H1 (cell line): ENCODE measurements around the gene OR11H6. TPM values are rescaled to one million over a fixed set of nuclear protein-coding genes. Genes with fewer than 3 reads are reported as not detected.

Experiments
- CTCF ChIA-PET: fragments of 300-600 bp; sonication (Branson Sonifier 250); formaldehyde crosslinking; loops from one replicate; lab custom pipeline; 2021; ENCODE audit not compliant: partially characterized antibody; lab: Charles Lee
- POLR2A ChIA-PET: fragments of 300-600 bp; sonication (Branson Sonifier 250); formaldehyde crosslinking; loops from one replicate; lab custom pipeline; 2021; ENCODE audit warnings: inconsistent platforms; ENCODE audit not compliant: partially characterized antibody; lab: Charles Lee
- DNase-seq, 2 experiments: peaks; one replicate each; pipeline versions ENCODE4 v3.0.0 to v3.0.0-alpha.2; 2010 to 2022; ENCODE audit warnings: low spot score in 2 of 2, low read depth in 1 of 2, mixed read lengths in 1 of 2
- FAIRE-seq: peaks from 2 replicates; lab custom pipeline; 2011; peaks lifted over from hg19 to GRCh38; lab: Jason Lieb, UNC
- H2AFZ ChIP-seq: 2 replicates; pipeline ENCODE4 v1.8.1; 2012; ENCODE audit warnings: low read length, inconsistent platforms
- H2AK5ac ChIP-seq: 2 replicates; pipeline ENCODE4 v1.6.1; 2013; ENCODE audit warnings: low read depth, low read length
- H2BK120ac ChIP-seq: replicated peaks from 2 replicates; pipeline ENCODE3; 2013; ENCODE audit warnings: low read depth, low read length, inconsistent platforms
- H2BK12ac ChIP-seq: 2 replicates; pipeline ENCODE4 v1.6.1; 2013; ENCODE audit warnings: low read depth, low read length
- H2BK15ac ChIP-seq: 2 replicates; pipeline ENCODE4 v1.6.1; 2013; ENCODE audit warnings: low read length
- H2BK20ac ChIP-seq: 2 replicates; pipeline ENCODE4 v1.6.1; 2013; ENCODE audit warnings: low read length
- H2BK5ac ChIP-seq: 2 replicates; pipeline ENCODE4 v1.6.1; 2013; ENCODE audit warnings: low read depth, low read length
- H3K14ac ChIP-seq: 2 replicates; pipeline ENCODE4 v1.6.1; 2013; ENCODE audit warnings: inconsistent platforms; ENCODE audit not compliant: insufficient read length
- H3K18ac ChIP-seq: 2 replicates; pipeline ENCODE4 v1.6.1; 2013; ENCODE audit warnings: low read length; ENCODE audit errors: extremely low read depth
- H3K23ac ChIP-seq: 2 replicates; pipeline ENCODE4 v1.6.1; 2013; ENCODE audit warnings: inconsistent platforms; ENCODE audit not compliant: insufficient read length
- H3K23me2 ChIP-seq: 2 replicates; pipeline ENCODE4 v1.6.1; 2013; ENCODE audit warnings: low read depth, low read length
- H3K27ac ChIP-seq: 2 replicates; pipeline ENCODE4 v1.6.1; 2011; ENCODE audit warnings: low read depth, low read length, inconsistent platforms
- H3K27me3 ChIP-seq, 4 experiments: replicated peaks in 1 of 4; 1 replicate in 1 of 4; 2 replicates in 3 of 4; pipeline versions ENCODE4 v1.6.1 to v1.8.1; 2011 to 2013; ENCODE audit warnings: low read length in 3 of 4, mild to moderate bottlenecking in 3 of 4, inconsistent platforms in 2 of 4, mixed read lengths in 2 of 4, moderate library complexity in 1 of 4; ENCODE audit not compliant: control insufficient read depth in 3 of 4, insufficient read depth in 3 of 4; ENCODE audit errors: extremely low read depth in 1 of 4
- H3K36me3 ChIP-seq, 4 experiments: 2 replicates each; pipeline versions ENCODE4 v1.6.1 to v1.8.1; 2011 to 2013; ENCODE audit warnings: mild to moderate bottlenecking in 4 of 4, low read length in 3 of 4, moderate library complexity in 2 of 4, control low read depth in 1 of 4, inconsistent platforms in 1 of 4; ENCODE audit not compliant: insufficient read depth in 4 of 4, control insufficient read depth in 2 of 4
- H3K4ac ChIP-seq: replicated peaks from 2 replicates; pipeline ENCODE3; 2013; ENCODE audit warnings: low read length, low read depth, mixed read lengths, inconsistent platforms; ENCODE audit not compliant: insufficient read length
- H3K4me1 ChIP-seq, 4 experiments: replicated peaks in 1 of 4; 1 replicate in 1 of 4; 2 replicates in 3 of 4; pipeline versions ENCODE4 v1.6.1 to v1.8.1; 2011 to 2013; ENCODE audit warnings: low read length in 3 of 4, inconsistent platforms in 2 of 4, mixed read lengths in 1 of 4; ENCODE audit not compliant: insufficient read depth in 4 of 4, control insufficient read depth in 3 of 4
- H3K4me2 ChIP-seq, 2 experiments: 2 replicates each; pipeline versions ENCODE4 v1.6.1 to v1.8.1; 2011 to 2013; ENCODE audit warnings: low read depth in 2 of 2, low read length in 2 of 2, control low read depth in 1 of 2, inconsistent platforms in 1 of 2, mild to moderate bottlenecking in 1 of 2; ENCODE audit not compliant: insufficient read depth in 1 of 2
- H3K4me3 ChIP-seq, 4 experiments: fragments of 200-600, 300-600 bp in 1 of 4; sonication (generic), shearing (Covaris generic), sonication (Bioruptor Twin) in 1 of 4; 2 replicates each; pipeline versions ENCODE4 v1.5.1 to v1.8.1; 2011 to 2016; ENCODE audit warnings: low read length in 4 of 4, low read depth in 3 of 4, control low read depth in 2 of 4, inconsistent platforms in 2 of 4, mild to moderate bottlenecking in 2 of 4, mixed read lengths in 1 of 4, moderate library complexity in 1 of 4; ENCODE audit not compliant: insufficient read depth in 2 of 4; ENCODE audit errors: extremely low read depth in 1 of 4
- H3K56ac ChIP-seq: replicated peaks from 2 replicates; pipeline ENCODE3; 2013; ENCODE audit warnings: low read depth, mild to moderate bottlenecking, mixed read lengths, low read length, inconsistent platforms; ENCODE audit not compliant: insufficient read length
- H3K79me1 ChIP-seq: 2 replicates; pipeline ENCODE4 v1.6.1; 2013; ENCODE audit warnings: low read depth, low read length, control low read depth
- H3K79me2 ChIP-seq, 2 experiments: 2 replicates each; pipeline versions ENCODE4 v1.6.1 to v1.8.1; 2012 to 2013; ENCODE audit warnings: low read length in 2 of 2, mild to moderate bottlenecking in 2 of 2, inconsistent platforms in 1 of 2; ENCODE audit not compliant: insufficient read depth in 2 of 2, control insufficient read depth in 1 of 2
- H3K9ac ChIP-seq, 4 experiments: replicated peaks in 1 of 4; 1 replicate in 1 of 4; 2 replicates in 3 of 4; pipeline versions ENCODE4 v1.6.1 to v1.8.1; 2011 to 2013; ENCODE audit warnings: low read depth in 3 of 4, low read length in 3 of 4, control low read depth in 2 of 4, mild to moderate bottlenecking in 2 of 4, moderate library complexity in 2 of 4, inconsistent platforms in 1 of 4; ENCODE audit errors: extremely low read depth in 1 of 4
- H3K9me3 ChIP-seq, 2 experiments: 2 replicates each; pipeline versions ENCODE4 v1.6.1 to v1.8.1; 2012 to 2013; ENCODE audit warnings: mild to moderate bottlenecking in 2 of 2, moderate library complexity in 2 of 2, control low read depth in 1 of 2, inconsistent platforms in 1 of 2, low read depth in 1 of 2, low read length in 1 of 2, mixed read lengths in 1 of 2; ENCODE audit not compliant: insufficient read depth in 2 of 2
- H4K20me1 ChIP-seq, 2 experiments: replicated peaks in 1 of 2; 2 replicates each; pipeline versions ENCODE3 to v1.8.1; 2011 to 2013; ENCODE audit warnings: inconsistent platforms in 2 of 2, low read length in 2 of 2, mild to moderate bottlenecking in 1 of 2; ENCODE audit not compliant: insufficient read depth in 2 of 2, control insufficient read depth in 1 of 2
- H4K5ac ChIP-seq: 2 replicates; pipeline ENCODE4 v1.6.1; 2013; ENCODE audit warnings: low read length, low read depth, mixed read lengths, inconsistent platforms; ENCODE audit not compliant: insufficient read length
- H4K8ac ChIP-seq: 2 replicates; pipeline ENCODE4 v1.8.0; 2013; ENCODE audit warnings: mild to moderate bottlenecking, moderate library complexity, low read length, inconsistent platforms; ENCODE audit not compliant: insufficient read depth; ENCODE audit errors: extremely low read depth
- H4K91ac ChIP-seq: replicated peaks from 2 replicates; pipeline ENCODE3; 2013; ENCODE audit warnings: low read length, mixed read lengths, inconsistent platforms; ENCODE audit not compliant: insufficient read length
- KDM4A ChIP-seq: IDR thresholded peaks from one replicate; pipeline ENCODE4 v1.7.1; 2012; ENCODE audit warnings: low read depth, mild to moderate bottlenecking, moderate library complexity, low read length, inconsistent platforms; ENCODE audit not compliant: severe bottlenecking
- RFX5 ChIP-seq: IDR thresholded peaks from 2 replicates; pipeline ENCODE4 v1.6.1; 2011; ENCODE audit warnings: low read depth, low read length, improper control_type of control experiment, borderline replicate concordance
- SP4 ChIP-seq: IDR thresholded peaks from 2 replicates; pipeline ENCODE4 v1.6.1; 2012; ENCODE audit warnings: low read length, inconsistent platforms
- polyA plus RNA-seq, 7 experiments: library from polyadenylated mRNA; depleted of rRNA in 3 of 7; stranded (reverse) in 5 of 7; unstranded in 2 of 7; fragments of >200 nt in 5 of 7; fragments of 200-250 nt in 2 of 7; gene quantifications; 1 replicate in 5 of 7; 2 replicates in 1 of 7; 4 replicates in 1 of 7; pipeline versions ENCODE4 v1.2.1 to v1.2.3, GENCODE V29; 2011 to 2013; ENCODE audit warnings: missing spikeins in 2 of 7, mixed read lengths in 2 of 7
- total RNA-seq: library from RNA; stranded (reverse); fragmentation: NEBNext Ultra II Directional; extraction: Animal tissue kit (Norgen Biotek cat#: 25700); gene quantifications from 2 replicates; pipeline ENCODE4 v1.2.1, GENCODE V29; 2021

The OR11H6 gene
- total and polyA plus RNA-seq, 2 of the 8 experiments (the other 6 are each of a cell fraction or from before 2014, with no cell fraction given) = not detected

DNA sequence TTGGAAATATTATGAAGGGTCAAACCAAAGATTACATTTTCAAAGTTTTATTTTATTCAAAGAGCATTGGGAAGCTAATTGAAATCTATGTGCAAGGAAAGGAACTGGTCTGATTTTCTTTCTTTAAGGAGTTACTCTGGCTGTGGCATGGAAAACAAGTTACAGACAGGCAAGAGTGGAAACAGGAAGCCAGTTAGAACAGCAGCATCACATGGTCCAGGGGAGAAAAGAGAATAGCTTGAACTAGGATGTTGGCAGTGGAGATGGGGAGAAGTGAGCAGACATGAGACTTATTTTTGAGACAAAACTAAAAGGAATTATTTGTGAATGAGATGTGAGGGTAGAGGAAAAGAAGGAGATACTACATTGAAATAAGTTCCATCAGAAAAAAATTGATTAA is 29.4 kb upstream of the OR11H6 start:
- Histone ChIP-seq H4K8ac (no peak overlapping the region), H3K4ac (no peak overlapping the region), H3K23me2 (no peaks in the 10 kb centered on the region), H2BK120ac (no peak overlapping the region), H3K14ac (no peak overlapping the region), H3K9ac (no peak overlapping the region), H3K56ac (no peak overlapping the region), H2BK15ac (no peak overlapping the region), H3K36me3 (no peaks in the 10 kb centered on the region), H3K4me1 (no peaks in the 10 kb centered on the region), H3K79me1 (no peaks in the 10 kb centered on the region), H2BK20ac (no peak overlapping the region), H4K5ac (no peak overlapping the region), H3K4me2 (no peak overlapping the region), H3K23ac (no peak overlapping the region), H3K27ac (no peak overlapping the region), H3K9me3 (peaks cover 53 to 73% of the 10 kb centered on the region in 2 experiments), H3K79me2 (no peaks in the 10 kb centered on the region), H2BK12ac (no peak overlapping the region), H2AFZ (no peak overlapping the region), H3K4me3 (no peak overlapping the region), H4K20me1 (no peaks in the 10 kb centered on the region), H3K27me3 (no peaks in the 10 kb centered on the region), H2AK5ac (no peak overlapping the region), H2BK5ac (no peak overlapping the region), H4K91ac (no peak overlapping the region), H3K18ac (no peak overlapping the region)
- FAIRE-seq = no peak
- POLR2A ChIA-PET = no interaction called here
- CTCF ChIA-PET = no interaction called here
- DNase-seq = no peak
- TF ChIP-seq SP4 (no peak), KDM4A (no peak), RFX5 (no peak)
